SK-N-SH (cell line): ENCODE measurements around the gene PRCC. TPM values are rescaled to one million over a fixed set of nuclear protein-coding genes. Genes with fewer than 3 reads are reported as not detected.
A peak's percentile ranks its signal among the peaks of the same experiment; 100 is the strongest.

Experiments used
- CTCF ChIA-PET: fragments of 300-600, 350-600 bp; formaldehyde crosslinking; extraction: SDS; loops from one replicate; lab custom pipeline; 2021; lab: Yijun Ruan, JAX
- POLR2A ChIA-PET: fragments of 350-600 bp; sonication (Branson Sonifier 250); formaldehyde crosslinking; extraction: SDS; loops from one replicate; lab custom pipeline; 2020; ENCODE audit warnings: antibody characterized with exemption, inconsistent platforms; lab: Yijun Ruan, JAX
- DNase-seq: peaks from one replicate; pipeline ENCODE4 v3.0.0; 2012
- H2AFZ ChIP-seq: fragments of 200-600 bp; sonication (generic); 2 replicates; pipeline ENCODE4 v1.8.1; 2016; ENCODE audit warnings: antibody characterized with exemption, mild to moderate bottlenecking, low read depth
- H3F3A ChIP-seq: fragments of 200-600 bp; sonication (generic); replicated peaks from 2 replicates; pipeline ENCODE3; 2016; ENCODE audit warnings: antibody characterized with exemption, mild to moderate bottlenecking; ENCODE audit not compliant: insufficient read depth
- H3K27ac ChIP-seq, 2 experiments: fragments of 200-500 bp in 1 of 2; fragments of 200-600 bp in 1 of 2; sonication (Bioruptor generic) in 1 of 2; sonication (generic), shearing (Covaris generic) in 1 of 2; 2 replicates each; pipeline versions ENCODE4 v1.5.1 to v1.6.1; 2014 to 2016; ENCODE audit warnings: low read depth in 2 of 2, inconsistent platforms in 1 of 2, low read length in 1 of 2, mild to moderate bottlenecking in 1 of 2, mixed read lengths in 1 of 2
- H3K27me3 ChIP-seq: fragments of 200-600 bp; sonication (generic), shearing (Covaris generic); 2 replicates; pipeline ENCODE4 v1.6.1; 2016; ENCODE audit warnings: mixed run types; ENCODE audit not compliant: insufficient read depth
- H3K36me3 ChIP-seq, 2 experiments: fragments of 200-500 bp in 1 of 2; fragments of 200-600 bp in 1 of 2; sonication (Bioruptor generic) in 1 of 2; sonication (generic) in 1 of 2; replicated peaks in 1 of 2; 2 replicates each; pipeline versions ENCODE3 to v1.5.1; 2014 to 2016; ENCODE audit warnings: low read length in 1 of 2, mild to moderate bottlenecking in 1 of 2; ENCODE audit not compliant: insufficient read depth in 2 of 2, control insufficient read depth in 1 of 2
- H3K4me1 ChIP-seq, 2 experiments: fragments of 200-500 bp in 1 of 2; fragments of 200-600 bp in 1 of 2; sonication (Bioruptor generic) in 1 of 2; sonication (generic), shearing (Covaris generic) in 1 of 2; 2 replicates each; pipeline versions ENCODE4 v1.5.1 to v1.6.1; 2014 to 2016; ENCODE audit warnings: low read depth in 1 of 2, low read length in 1 of 2, mixed run types in 1 of 2; ENCODE audit not compliant: insufficient read depth in 2 of 2, control insufficient read depth in 1 of 2
- H3K4me2 ChIP-seq: fragments of 200-600 bp; sonication (generic), shearing (Covaris generic); 2 replicates; pipeline ENCODE4 v1.6.1; 2017; ENCODE audit warnings: mixed run types
- H3K4me3 ChIP-seq, 2 experiments: fragments of 200-500 bp in 1 of 2; fragments of 200-600 bp in 1 of 2; sonication (Bioruptor generic) in 1 of 2; sonication (generic), shearing (Covaris generic) in 1 of 2; 2 replicates each; pipeline versions ENCODE4 v1.5.1 to v1.8.1; 2014 to 2016; ENCODE audit warnings: low read depth in 2 of 2, inconsistent platforms in 1 of 2, low read length in 1 of 2, mild to moderate bottlenecking in 1 of 2, mixed read lengths in 1 of 2, moderate library complexity in 1 of 2
- H3K79me2 ChIP-seq: fragments of 200-600 bp; sonication (generic); 2 replicates; pipeline ENCODE4 v1.8.1; 2017; ENCODE audit warnings: mild to moderate bottlenecking; ENCODE audit not compliant: insufficient read depth
- H3K9ac ChIP-seq: fragments of 200-600 bp; sonication (generic); 2 replicates; pipeline ENCODE4 v1.6.1; 2017; ENCODE audit warnings: mixed run types
- H3K9me2 ChIP-seq: fragments of 200-600 bp; sonication (generic); 2 replicates; pipeline ENCODE4 v1.6.1; 2017; ENCODE audit warnings: mixed run types
- H3K9me3 ChIP-seq: fragments of 200-600 bp; sonication (generic); 2 replicates; pipeline ENCODE4 v1.6.1; 2017; ENCODE audit warnings: mixed run types, mild to moderate bottlenecking, moderate library complexity
- H4K20me1 ChIP-seq: fragments of 200-600 bp; sonication (generic); 2 replicates; pipeline ENCODE4 v1.6.1; 2017; ENCODE audit warnings: mild to moderate bottlenecking, mixed run types; ENCODE audit not compliant: insufficient read depth
- CHD2 ChIP-seq: fragments of 150-350 bp; IDR thresholded peaks from 2 replicates; pipeline ENCODE4 v1.6.1; 2018; ENCODE audit warnings: low read length; ENCODE audit not compliant: partially characterized antibody
- CTCF ChIP-seq: fragments of 200-600 bp; sonication (generic); IDR thresholded peaks from 2 replicates; pipeline ENCODE4 v1.6.1; 2017; ENCODE audit warnings: antibody characterized with exemption, mild to moderate bottlenecking, moderate library complexity
- NFIC ChIP-seq: IDR thresholded peaks from 2 replicates; pipeline ENCODE4 v1.4.0; 2012; ENCODE audit warnings: borderline replicate concordance
- POLR2AphosphoS5 ChIP-seq: IDR thresholded peaks from 2 replicates; pipeline ENCODE4 v1.6.1; 2012; ENCODE audit warnings: low read depth, low read length
- RAD21 ChIP-seq: IDR thresholded peaks from 2 replicates; pipeline ENCODE4 v1.6.1; 2012; ENCODE audit warnings: mild to moderate bottlenecking, low read length
- RCOR1 ChIP-seq: fragments of 150-350 bp; IDR thresholded peaks from 2 replicates; pipeline ENCODE4 v1.6.1; 2017; ENCODE audit warnings: antibody characterized with exemption, low read length
- RXRA ChIP-seq: IDR thresholded peaks from 2 replicates; pipeline ENCODE4 v1.4.0; 2012; ENCODE audit warnings: low read depth, mild to moderate bottlenecking, borderline replicate concordance
- TCF12 ChIP-seq: IDR thresholded peaks from 2 replicates; pipeline ENCODE4 v1.4.0; 2012
- USF1 ChIP-seq: IDR thresholded peaks from 2 replicates; pipeline ENCODE4 v1.4.0; 2012; ENCODE audit warnings: low read depth, borderline replicate concordance
- YY1 ChIP-seq: IDR thresholded peaks from 2 replicates; pipeline ENCODE4 v1.4.0; 2012; ENCODE audit warnings: low read depth, mild to moderate bottlenecking
- WGBS: methylation state at CpG from one replicate; pipeline ENCODE4 v1.1.6; 2017; ENCODE audit warnings: low lambda C conversion rate; 5-methylcytosine and 5-hydroxymethylcytosine counted together
- polyA plus RNA-seq, 3 experiments: library from polyadenylated mRNA; depleted of rRNA; stranded (reverse); fragments of >200 nt; gene quantifications; 2 replicates each; pipeline ENCODE4 v1.2.3, GENCODE V29; 2012

The PRCC gene
- polyA plus RNA-seq, 1 of the 3 experiments (the other 2 are of a cell fraction): 39.2 TPM

- TF ChIP-seq CTCF (peak; percentile 28), NFIC (no peak)
- TF ChIP-seq, all 33 proteins: peak for 1
- H3F3A ChIP-seq: no peaks in the 10 kb centered on the region
These were observed 65.1 kb downstream of the PRCC start for GRCh38 chr1:156832434-156832833.

GRCh38 chr1:156833603-156834002 is 66.3 kb downstream of the PRCC start:
- WGBS: 64% methylated on average over 2 of the region's 2 CpGs
- no peaks in the 10 kb centered on the region for H3K36me3 ChIP-seq
- H3F3A ChIP-seq: no peaks in the 10 kb centered on the region
- peaks cover 0 to 57% of the 10 kb centered on the region in 2 experiments; a peak in 2 of 4 replicates for H3K4me1 ChIP-seq
- H3K79me2 ChIP-seq: no peaks in the 10 kb centered on the region
- TF ChIP-seq CHD2 (no peak), RCOR1 (no peak), POLR2AphosphoS5 (no peak), TCF12 (no peak), YY1 (no peak), RXRA (no peak), RAD21 (no peak)
- H3K9ac ChIP-seq: no peak overlapping the region
- no peaks in the 10 kb centered on the region for H3K9me2 ChIP-seq
- peaks cover 9% of the 10 kb centered on the region; the same call in 1 of the 2 replicates for H3K27me3 ChIP-seq
- H2AFZ ChIP-seq: no peak overlapping the region
- POLR2A ChIA-PET: interaction anchor here (0.7 to 1.5 kb wide), 4 partner anchors 19 to 127 kb away, joined by 3 to 4 read pairs (median 3); no protein-coding TSS in a partner anchor
- H3K27ac ChIP-seq: no peak overlapping the region
- H3K4me3 ChIP-seq: no peak overlapping the region
- H3K9me3 ChIP-seq: no peaks in the 10 kb centered on the region
- DNase-seq: no peak
- H4K20me1 ChIP-seq: no peaks in the 10 kb centered on the region
- CTCF ChIA-PET: interaction anchor here (0.6 to 12.8 kb wide), 11 partner anchors 7 to 232 kb away, joined by 3 to 476 read pairs (median 4); partner anchors contain the start of genes GPATCH4, INSRR, NTRK1 and PEAR1
- no peak overlapping the region for H3K4me2 ChIP-seq

More at GRCh38 chr1:156832434-156832833, 65.1 kb downstream of the PRCC start:
- no peak overlapping the region for H3K9ac ChIP-seq
- H3K4me3 ChIP-seq: no peak overlapping the region
- no peak overlapping the region for H2AFZ ChIP-seq
- no peak overlapping the region for H3K27ac ChIP-seq
- CTCF ChIA-PET: interaction anchor here (0.8 to 12.8 kb wide), 11 partner anchors 11 to 107 kb away, joined by 3 to 476 read pairs (median 6); partner anchors contain the start of genes INSRR, NTRK1, PEAR1 and SH2D2A
- peaks cover 0 to 58% of the 10 kb centered on the region in 2 experiments; a peak in 2 of 4 replicates for H3K4me1 ChIP-seq
- no peaks in the 10 kb centered on the region for H3K79me2 ChIP-seq
- peak; percentile 4 for DNase-seq
- no peaks in the 10 kb centered on the region for H3K9me3 ChIP-seq
- peaks cover 9% of the 10 kb centered on the region; the same call in 1 of the 2 replicates for H3K27me3 ChIP-seq
- no peaks in the 10 kb centered on the region for H3K9me2 ChIP-seq
- WGBS: 55% methylated on average over 5 of the region's 5 CpGs
- no peak overlapping the region for H3K4me2 ChIP-seq
- no peaks in the 10 kb centered on the region for H4K20me1 ChIP-seq
- POLR2A ChIA-PET: no interaction called here
- no peaks in the 10 kb centered on the region for H3K36me3 ChIP-seq

- DNase-seq: no peak
- 66% methylated on average over 3 of the region's 3 CpGs for WGBS
- Histone ChIP-seq H4K20me1 (no peaks in the 10 kb centered on the region), H3K27ac (no peak overlapping the region), H3F3A (no peaks in the 10 kb centered on the region), H3K9me2 (no peaks in the 10 kb centered on the region), H3K9me3 (no peaks in the 10 kb centered on the region), H2AFZ (no peak overlapping the region), H3K4me1 (peaks cover 0 to 60% of the 10 kb centered on the region in 2 experiments; a peak in 2 of 4 replicates), H3K4me3 (no peak overlapping the region), H3K4me2 (no peak overlapping the region), H3K79me2 (no peaks in the 10 kb centered on the region), H3K27me3 (peaks cover 9% of the 10 kb centered on the region; the same call in 1 of the 2 replicates), H3K36me3 (no peaks in the 10 kb centered on the region), H3K9ac (no peak overlapping the region)
- TF ChIP-seq USF1: no peak
- ChIA-PET CTCF (interaction anchor here (0.6 to 12.8 kb wide), 11 partner anchors 8 to 233 kb away, joined by 3 to 476 read pairs (median 4); partner anchors contain the start of genes GPATCH4, INSRR, NTRK1 and PEAR1), POLR2A (interaction anchor here (0.9 to 1.5 kb wide), 3 partner anchors 18 to 33 kb away, joined by 3 to 4 read pairs (median 3); no protein-coding TSS in a partner anchor)
These were observed 67.0 kb downstream of the PRCC start for GRCh38 chr1:156834322-156834721.
